HEK293 (cell line): ENCODE results near the gene MICAL3.
"Not testable (repeated sequence)": the region's sequence is repeated elsewhere in the genome, so short reads cannot be mapped to it uniquely, and the experiment has no call there.

Experiments
- CTCF ChIP-seq: fragments of 450-650 bp; formaldehyde crosslinking; IDR thresholded peaks from 2 replicates; pipeline ENCODE4 v1.5.1; 2016; ENCODE audit warnings: missing biosample characterization, missing genetic modification characterization
- REST ChIP-seq: fragments of 450-650 bp; formaldehyde crosslinking; IDR thresholded peaks from 2 replicates; pipeline ENCODE4 v1.5.1; 2016; ENCODE audit warnings: missing biosample characterization, missing genetic modification characterization
- SP2 ChIP-seq: fragments of 450-650 bp; formaldehyde crosslinking; IDR thresholded peaks from 2 replicates; pipeline ENCODE4 v1.5.1; 2016; ENCODE audit warnings: missing biosample characterization, missing genetic modification characterization
- TCF7L2 ChIP-seq: IDR thresholded peaks from 2 replicates; pipeline ENCODE4 v1.6.1; 2011; ENCODE audit warnings: low read depth, mild to moderate bottlenecking, inconsistent platforms, low read length, moderate library complexity, borderline replicate concordance
- TRIM28 ChIP-seq: IDR thresholded peaks from 2 replicates; pipeline ENCODE4 v1.6.1; 2011; ENCODE audit warnings: low read length, control low read depth, borderline replicate concordance
- YY1 ChIP-seq: fragments of 450-650 bp; formaldehyde crosslinking; IDR thresholded peaks from 2 replicates; pipeline ENCODE4 v1.5.1; 2018; ENCODE audit warnings: missing biosample characterization, missing genetic modification characterization
- ZFP37 ChIP-seq: fragments of 450-650 bp; formaldehyde crosslinking; IDR thresholded peaks from 2 replicates; pipeline ENCODE4 v1.5.1; 2016; ENCODE audit warnings: missing biosample characterization, missing genetic modification characterization
- ZNF133 ChIP-seq: fragments of 450-650 bp; formaldehyde crosslinking; IDR thresholded peaks from 2 replicates; pipeline ENCODE4 v1.5.1; 2016; ENCODE audit warnings: missing biosample characterization, missing genetic modification characterization
- ZNF211 ChIP-seq: fragments of 450-650 bp; formaldehyde crosslinking; IDR thresholded peaks from 2 replicates; pipeline ENCODE4 v1.5.1; 2016; ENCODE audit warnings: low read depth, missing biosample characterization, missing genetic modification characterization
- ZNF274 ChIP-seq, 2 experiments: fragments of 200-500 bp in 1 of 2; fragments of 450-650 bp in 1 of 2; sonication (Bioruptor generic) in 1 of 2; formaldehyde crosslinking in 1 of 2; IDR thresholded peaks; 2 replicates each; pipeline versions ENCODE4 v1.5.1 to v1.6.1; 2014 to 2016; ENCODE audit warnings: borderline replicate concordance in 1 of 2, inconsistent platforms in 1 of 2, low read length in 1 of 2, missing biosample characterization in 1 of 2, missing genetic modification characterization in 1 of 2
- ZNF350 ChIP-seq: fragments of 450-650 bp; formaldehyde crosslinking; IDR thresholded peaks from 2 replicates; pipeline ENCODE4 v1.5.0; 2017; ENCODE audit warnings: missing biosample characterization, mild to moderate bottlenecking, missing genetic modification characterization
- ZNF514 ChIP-seq: fragments of 450-650 bp; formaldehyde crosslinking; IDR thresholded peaks from 2 replicates; pipeline ENCODE4 v1.5.1; 2016; ENCODE audit warnings: missing biosample characterization, missing genetic modification characterization
- ZNF830 ChIP-seq: fragments of 450-650 bp; IDR thresholded peaks from 2 replicates; pipeline ENCODE4 v1.5.0; 2018; ENCODE audit warnings: missing biosample characterization, missing genetic modification characterization, low read depth, mild to moderate bottlenecking, moderate library complexity
- TF ChIP-seq, protein P1 (sequence below): fragments of 450-650 bp; formaldehyde crosslinking; IDR thresholded peaks from 2 replicates; pipeline ENCODE4 v1.5.1; 2016; ENCODE audit warnings: missing biosample characterization, missing genetic modification characterization, low read depth

DNA sequence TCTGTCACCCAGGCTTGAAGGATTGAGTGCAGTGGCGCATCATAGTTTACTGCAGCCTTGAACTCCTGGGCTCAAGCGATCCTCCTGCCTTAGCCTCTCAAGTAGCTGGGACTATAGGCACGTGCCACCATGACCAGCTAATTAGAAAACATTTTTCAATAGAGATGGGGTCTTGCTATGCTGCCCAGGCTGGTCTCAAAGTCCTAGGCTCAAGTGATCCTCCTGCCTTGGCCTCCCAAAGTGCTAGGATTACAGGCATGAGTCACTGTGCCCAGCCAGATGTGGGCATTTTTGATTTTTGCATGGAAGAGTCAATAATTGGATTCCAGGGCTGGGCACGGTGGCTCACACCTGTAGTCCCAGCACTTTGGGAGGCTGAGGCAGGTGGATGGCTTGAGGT, 49.6 kb upstream of the MICAL3 start:
- TF ChIP-seq, protein P1, sequence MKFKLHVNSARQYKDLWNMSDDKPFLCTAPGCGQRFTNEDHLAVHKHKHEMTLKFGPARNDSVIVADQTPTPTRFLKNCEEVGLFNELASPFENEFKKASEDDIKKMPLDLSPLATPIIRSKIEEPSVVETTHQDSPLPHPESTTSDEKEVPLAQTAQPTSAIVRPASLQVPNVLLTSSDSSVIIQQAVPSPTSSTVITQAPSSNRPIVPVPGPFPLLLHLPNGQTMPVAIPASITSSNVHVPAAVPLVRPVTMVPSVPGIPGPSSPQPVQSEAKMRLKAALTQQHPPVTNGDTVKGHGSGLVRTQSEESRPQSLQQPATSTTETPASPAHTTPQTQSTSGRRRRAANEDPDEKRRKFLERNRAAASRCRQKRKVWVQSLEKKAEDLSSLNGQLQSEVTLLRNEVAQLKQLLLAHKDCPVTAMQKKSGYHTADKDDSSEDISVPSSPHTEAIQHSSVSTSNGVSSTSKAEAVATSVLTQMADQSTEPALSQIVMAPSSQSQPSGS, result not testable (repeated sequence)
- TF ChIP-seq CTCF (tag by site-specific recombination); ZNF514; TCF7L2; REST (tag by site-specific recombination); YY1 (tag by site-specific recombination); SP2 (tag by site-specific recombination); ZNF274 (IDR thresholded peaks at IDR 0.05; ENCODE audit: low read length); ZNF274 (tag by site-specific recombination; IDR thresholded peaks at IDR 0.05; ENCODE audit: borderline replicate concordance); ZFP37; ZNF830 (tag by site-specific recombination); ZNF350 (tag by site-specific recombination); ZNF211; ZNF133 (tag by site-specific recombination); TRIM28: not testable (repeated sequence)
